ENCODE results near the gene TMCO4.

The TMCO4 gene

DNA sequence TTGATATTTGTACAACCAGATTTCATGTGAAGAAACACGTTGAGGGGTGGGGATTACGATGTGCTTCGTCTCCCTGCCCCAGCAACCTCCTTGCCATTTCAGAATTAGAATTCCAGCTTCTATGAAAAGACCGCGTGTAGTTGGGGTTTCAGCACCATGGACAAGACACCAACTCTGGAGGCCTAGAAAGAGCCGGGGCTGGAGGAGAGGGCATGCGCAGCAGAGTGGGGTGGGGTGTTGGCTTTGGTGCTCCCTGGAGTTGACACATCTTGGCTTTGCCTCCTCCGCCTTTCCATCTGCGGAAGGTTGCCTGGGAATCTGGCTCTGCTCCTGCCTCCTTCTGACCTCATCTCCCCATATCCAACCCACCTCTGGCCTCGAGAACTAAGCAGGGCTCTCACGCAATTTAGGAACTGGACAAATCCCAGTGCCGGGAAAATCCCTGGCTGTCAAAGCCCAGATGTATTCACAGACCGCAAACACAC is 123.2 kb downstream of the TMCO4 start:
- H3K4me3 ChIP-seq (ENCODE audit: low read length), result no peak overlapping the region
- no peaks in the 10 kb centered on the region for H3K27me3 ChIP-seq (ENCODE audit: low read depth, low read length)
- TF ChIP-seq, protein P1, sequence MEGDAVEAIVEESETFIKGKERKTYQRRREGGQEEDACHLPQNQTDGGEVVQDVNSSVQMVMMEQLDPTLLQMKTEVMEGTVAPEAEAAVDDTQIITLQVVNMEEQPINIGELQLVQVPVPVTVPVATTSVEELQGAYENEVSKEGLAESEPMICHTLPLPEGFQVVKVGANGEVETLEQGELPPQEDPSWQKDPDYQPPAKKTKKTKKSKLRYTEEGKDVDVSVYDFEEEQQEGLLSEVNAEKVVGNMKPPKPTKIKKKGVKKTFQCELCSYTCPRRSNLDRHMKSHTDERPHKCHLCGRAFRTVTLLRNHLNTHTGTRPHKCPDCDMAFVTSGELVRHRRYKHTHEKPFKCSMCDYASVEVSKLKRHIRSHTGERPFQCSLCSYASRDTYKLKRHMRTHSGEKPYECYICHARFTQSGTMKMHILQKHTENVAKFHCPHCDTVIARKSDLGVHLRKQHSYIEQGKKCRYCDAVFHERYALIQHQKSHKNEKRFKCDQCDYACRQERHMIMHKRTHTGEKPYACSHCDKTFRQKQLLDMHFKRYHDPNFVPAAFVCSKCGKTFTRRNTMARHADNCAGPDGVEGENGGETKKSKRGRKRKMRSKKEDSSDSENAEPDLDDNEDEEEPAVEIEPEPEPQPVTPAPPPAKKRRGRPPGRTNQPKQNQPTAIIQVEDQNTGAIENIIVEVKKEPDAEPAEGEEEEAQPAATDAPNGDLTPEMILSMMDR (IDR thresholded peaks at IDR 0.05; ENCODE audit: low read depth, low read length), result no peak
- no peak for TF ChIP-seq EZH2phosphoT487 (IDR thresholded peaks at IDR 0.05; ENCODE audit: low read depth)
- H3K9me3 ChIP-seq (ENCODE audit: insufficient read depth, low read length), result no peaks in the 10 kb centered on the region
- no peak overlapping the region for H2AFZ ChIP-seq (ENCODE audit: low read depth, low read length)
- no peaks in the 10 kb centered on the region for H3K4me1 ChIP-seq (ENCODE audit: low read length)
- no peaks in the 10 kb centered on the region for H3K79me2 ChIP-seq (ENCODE audit: low read length)
- no peaks in the 10 kb centered on the region for H4K20me1 ChIP-seq (ENCODE audit: insufficient read depth, low read length)
- H3K27ac ChIP-seq (ENCODE audit: low read length), result no peak overlapping the region
- no peaks in the 10 kb centered on the region for H3K36me3 ChIP-seq (replicated peaks; ENCODE audit: low read depth, low read length)
- H3K4me2 ChIP-seq (ENCODE audit: low read length), result no peak overlapping the region
- no peak overlapping the region for H3K9ac ChIP-seq (ENCODE audit: low read length)

DNA sequence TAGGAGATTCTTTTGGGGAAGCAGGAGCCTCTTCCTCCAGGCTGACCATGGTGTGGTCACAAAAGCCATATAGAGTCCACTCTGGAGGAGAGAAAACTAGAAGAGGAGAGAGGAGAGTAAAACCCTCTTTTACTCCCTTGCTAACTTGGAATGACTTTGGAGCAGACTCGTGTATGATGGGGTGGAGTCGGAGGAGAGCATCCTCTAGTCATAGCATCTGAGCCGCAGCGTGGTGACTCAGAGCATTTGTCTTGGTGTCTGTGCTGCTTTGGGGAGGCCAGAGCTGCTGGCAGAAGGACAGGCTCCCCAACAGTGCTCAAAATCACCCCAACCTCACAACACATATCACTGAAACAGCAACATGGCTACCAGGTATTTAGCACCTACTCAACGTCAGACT is 123.9 kb downstream of the TMCO4 start:
- Histone ChIP-seq H4K20me1 (ENCODE audit: insufficient read depth, low read length) (no peaks in the 10 kb centered on the region), H3K9ac (ENCODE audit: low read length) (no peak overlapping the region), H2AFZ (ENCODE audit: low read depth, low read length) (no peak overlapping the region), H3K27me3 (ENCODE audit: low read depth, low read length) (no peaks in the 10 kb centered on the region), H3K27ac (ENCODE audit: low read length) (no peak overlapping the region), H3K4me2 (ENCODE audit: low read length) (no peak overlapping the region), H3K36me3 (replicated peaks; ENCODE audit: low read depth, low read length) (no peaks in the 10 kb centered on the region), H3K9me3 (ENCODE audit: insufficient read depth, low read length) (no peaks in the 10 kb centered on the region), H3K4me1 (ENCODE audit: low read length) (no peaks in the 10 kb centered on the region), H3K79me2 (ENCODE audit: low read length) (no peaks in the 10 kb centered on the region), H3K4me3 (ENCODE audit: low read length) (no peak overlapping the region)
- TF ChIP-seq EZH2phosphoT487 (IDR thresholded peaks at IDR 0.05; ENCODE audit: low read depth), result no peak
- TF ChIP-seq, protein P1 (IDR thresholded peaks at IDR 0.05; ENCODE audit: low read depth, low read length), result no peak

DNA sequence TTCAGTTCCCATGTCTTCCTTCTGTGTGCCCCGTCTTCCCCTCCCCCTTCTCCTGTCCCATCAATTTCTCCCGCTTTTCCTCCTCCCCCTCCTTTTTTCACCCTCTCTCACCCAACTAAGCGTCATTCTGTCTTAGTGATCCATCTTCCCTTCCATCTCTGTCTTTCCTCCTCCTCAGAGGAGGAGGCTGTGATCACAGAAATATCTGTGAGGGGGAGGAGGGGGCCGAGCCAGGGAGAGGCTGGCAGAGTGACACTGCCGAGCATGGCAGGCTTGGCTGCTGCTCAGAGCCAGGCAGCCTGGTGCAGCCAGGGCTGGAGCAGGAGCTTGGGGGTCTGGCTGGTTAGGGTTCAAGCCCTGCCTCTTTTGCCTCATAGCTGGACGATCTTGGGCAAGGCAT is 127.5 kb downstream of the TMCO4 start:
- H4K20me1 ChIP-seq (ENCODE audit: insufficient read depth, low read length), result no peaks in the 10 kb centered on the region
- H3K27ac ChIP-seq (ENCODE audit: low read length), result no peak overlapping the region
- no peak overlapping the region for H3K9ac ChIP-seq (ENCODE audit: low read length)
- H3K27me3 ChIP-seq (ENCODE audit: low read depth, low read length), result no peaks in the 10 kb centered on the region
- H3K9me3 ChIP-seq (ENCODE audit: insufficient read depth, low read length), result no peaks in the 10 kb centered on the region
- no peak overlapping the region for H3K4me3 ChIP-seq (ENCODE audit: low read length)
- TF ChIP-seq, protein P1 (IDR thresholded peaks at IDR 0.05; ENCODE audit: low read depth, low read length), result no peak
- TF ChIP-seq EZH2phosphoT487 (IDR thresholded peaks at IDR 0.05; ENCODE audit: low read depth), result no peak
- H3K36me3 ChIP-seq (replicated peaks; ENCODE audit: low read depth, low read length), result no peaks in the 10 kb centered on the region
- no peak overlapping the region for H2AFZ ChIP-seq (ENCODE audit: low read depth, low read length)
- H3K4me1 ChIP-seq (ENCODE audit: low read length), result no peaks in the 10 kb centered on the region
- H3K79me2 ChIP-seq (ENCODE audit: low read length), result no peaks in the 10 kb centered on the region
- no peak overlapping the region for H3K4me2 ChIP-seq (ENCODE audit: low read length)

GRCh38 chr1:19670787-19671186 is 128.9 kb downstream of the TMCO4 start:
- H3K27me3 ChIP-seq (ENCODE audit: low read depth, low read length), result no peaks in the 10 kb centered on the region
- no peak overlapping the region for H3K4me2 ChIP-seq (ENCODE audit: low read length)
- H3K9me3 ChIP-seq (ENCODE audit: insufficient read depth, low read length), result no peaks in the 10 kb centered on the region
- no peak overlapping the region for H3K9ac ChIP-seq (ENCODE audit: low read length)
- no peak overlapping the region for H3K4me3 ChIP-seq (ENCODE audit: low read length)
- H3K79me2 ChIP-seq (ENCODE audit: low read length), result no peaks in the 10 kb centered on the region
- TF ChIP-seq EZH2phosphoT487 (IDR thresholded peaks at IDR 0.05; ENCODE audit: low read depth), result no peak
- no peak overlapping the region for H3K27ac ChIP-seq (ENCODE audit: low read length)
- H2AFZ ChIP-seq (ENCODE audit: low read depth, low read length), result no peak overlapping the region
- no peaks in the 10 kb centered on the region for H3K4me1 ChIP-seq (ENCODE audit: low read length)
- no peaks in the 10 kb centered on the region for H3K36me3 ChIP-seq (replicated peaks; ENCODE audit: low read depth, low read length)
- no peaks in the 10 kb centered on the region for H4K20me1 ChIP-seq (ENCODE audit: insufficient read depth, low read length)

- Histone ChIP-seq H3K4me2 (ENCODE audit: low read length) (no peak overlapping the region), H3K27me3 (ENCODE audit: low read depth, low read length) (no peaks in the 10 kb centered on the region), H3K9me3 (ENCODE audit: insufficient read depth, low read length) (no peaks in the 10 kb centered on the region), H3K79me2 (ENCODE audit: low read length) (no peaks in the 10 kb centered on the region), H3K27ac (ENCODE audit: low read length) (no peak overlapping the region), H3K4me3 (ENCODE audit: low read length) (no peak overlapping the region), H3K36me3 (replicated peaks; ENCODE audit: low read depth, low read length) (no peaks in the 10 kb centered on the region), H3K4me1 (ENCODE audit: low read length) (no peaks in the 10 kb centered on the region), H4K20me1 (ENCODE audit: insufficient read depth, low read length) (no peaks in the 10 kb centered on the region), H2AFZ (ENCODE audit: low read depth, low read length) (no peak overlapping the region), H3K9ac (ENCODE audit: low read length) (no peak overlapping the region)
- TF ChIP-seq, protein P1 (IDR thresholded peaks at IDR 0.05; ENCODE audit: low read depth, low read length), result no peak
- no peak for TF ChIP-seq EZH2phosphoT487 (IDR thresholded peaks at IDR 0.05; ENCODE audit: low read depth)
Observed at GRCh38 chr1:19668888-19669287, 130.8 kb downstream of the TMCO4 start.
